NCI-H2196 treated with DMSO at 0.1 percent for 48 hours (cell line): ENCODE data around the gene NEMF.
"Not testable (repeated sequence)": the region's sequence is repeated elsewhere in the genome, so short reads cannot be mapped to it uniquely, and the experiment has no call there.

Experiments used
- DNase-seq: peaks from one replicate; lab custom pipeline; 2025; ENCODE audit not compliant: unreplicated experiment; lab: John Stamatoyannopoulos, UW

Gene NEMF

GRCh38 chr14:49852301-49853157, at the start of gene NEMF:
NEMF (minus strand) TSS chr14:49852788; CDS start chr14:49852753, 35 bp downstream.
- DNase-seq, result peak; percentile 92

GRCh38 chr14:49900973-49901372, 48.4 kb upstream of the NEMF start:
- no peak for DNase-seq

GRCh38 chr14:49898485-49898884, 45.9 kb upstream of the NEMF start:
- no peak for DNase-seq

- no peak for DNase-seq
Measured at GRCh38 chr14:49897965-49898364, 45.4 kb upstream of the NEMF start.

GRCh38 chr14:49897414-49897813, 44.8 kb upstream of the NEMF start:
- DNase-seq, result no peak

- DNase-seq, result no peak
Measured at GRCh38 chr14:49896966-49897365, 44.4 kb upstream of the NEMF start.

GRCh38 chr14:49896272-49896671, 43.7 kb upstream of the NEMF start:
- DNase-seq, result not testable (repeated sequence)

GRCh38 chr14:49895480-49895879, 42.9 kb upstream of the NEMF start:
- DNase-seq, result no peak

- DNase-seq, result not testable (repeated sequence)
Measured at GRCh38 chr14:49894214-49895107, 41.9 kb upstream of the NEMF start.

- no peak for DNase-seq
Measured at GRCh38 chr14:49893309-49894213, 41.0 kb upstream of the NEMF start.

- peak; percentile 92 for DNase-seq
Measured at GRCh38 chr14:49892636-49893308, 40.2 kb upstream of the NEMF start, which contains the start of gene ARF6. ARF6 (plus strand) TSS chr14:49893082; CDS start chr14:49893737, 655 bp downstream.

GRCh38 chr14:49892301-49892635, 39.7 kb upstream of the NEMF start:
- peak; percentile 48 for DNase-seq

- DNase-seq, result no peak
Measured at GRCh38 chr14:49888293-49888692, 35.7 kb upstream of the NEMF start.

- DNase-seq, result no peak
Measured at GRCh38 chr14:49886523-49886922, 33.9 kb upstream of the NEMF start.

- DNase-seq, result no peak
Measured at GRCh38 chr14:49882826-49883694, 30.5 kb upstream of the NEMF start.

- DNase-seq, result no peak
Measured at GRCh38 chr14:49881350-49882001, 28.9 kb upstream of the NEMF start.

GRCh38 chr14:49880267-49881064, 27.9 kb upstream of the NEMF start:
- no peak for DNase-seq

- peak; percentile 11 for DNase-seq
Measured at GRCh38 chr14:49879646-49880204, 27.1 kb upstream of the NEMF start.
